K562 (cell line): ENCODE data around the gene SERPINA3. TPM values are rescaled to one million over a fixed set of nuclear protein-coding genes. Genes with fewer than 3 reads are reported as not detected.

Experiments used
- ATAC-seq: fragments of 200-7000 bp; cut with Tn5 transposase; 3 replicates; pipeline ENCODE4 v1.9.1; 2020; ENCODE audit warnings: moderate library complexity
- BruUV-seq: library from RNA; stranded (reverse); fragments of 400-500 nt; replicated peaks from 2 replicates; lab custom pipeline; 2021; lab: Mats Ljungman, UMichigan
- CTCF ChIA-PET: fragments of 300-600 bp; formaldehyde crosslinking; extraction: SDS; loops from one replicate; lab custom pipeline; 2021; ENCODE audit warnings: low intra/inter-chr PET ratio; lab: Yijun Ruan, JAX
- POLR2A ChIA-PET: fragments of 300-600, 350-650 bp; sonication (Branson Sonifier 250); formaldehyde crosslinking; extraction: SDS; loops from one replicate; lab custom pipeline; 2021; ENCODE audit warnings: antibody characterized with exemption, inconsistent platforms; lab: Yijun Ruan, JAX
- DNase-seq, 4 experiments: peaks; one replicate each; pipeline versions ENCODE4 v3.0.0 to v3.0.0-alpha.2; 2011 to 2018; ENCODE audit warnings: low spot score in 3 of 4, mixed read lengths in 3 of 4; ENCODE audit errors: extremely low read depth in 1 of 4
- FAIRE-seq: peaks from 2 replicates; lab custom pipeline; 2011; peaks lifted over from hg19 to GRCh38; lab: Jason Lieb, UNC
- H2AFZ ChIP-seq: 2 replicates; pipeline ENCODE4 v1.6.0; 2011; ENCODE audit warnings: low read depth, low read length, control low read depth, inconsistent platforms
- H3K27ac ChIP-seq: fragments of 200-600 bp; 3 replicates; pipeline ENCODE4 v1.8.0; 2011; ENCODE audit warnings: low read depth, mild to moderate bottlenecking, control low read depth, inconsistent platforms, low read length, moderate library complexity, mixed read lengths; ENCODE audit errors: extremely low read depth
- H3K27me3 ChIP-seq, 2 experiments: fragments of 300-600 bp in 1 of 2; 2 replicates in 1 of 2; 3 replicates in 1 of 2; pipeline versions ENCODE4 v1.6.0 to v1.8.0; 2011; ENCODE audit warnings: inconsistent platforms in 2 of 2, low read length in 2 of 2, mild to moderate bottlenecking in 1 of 2, mixed read lengths in 1 of 2, moderate library complexity in 1 of 2; ENCODE audit not compliant: control insufficient read depth in 2 of 2, insufficient read depth in 2 of 2
- H3K36me3 ChIP-seq: fragments of 300-600 bp; 3 replicates; pipeline ENCODE4 v1.8.0; 2011; ENCODE audit warnings: mild to moderate bottlenecking, low read length, inconsistent platforms; ENCODE audit not compliant: control insufficient read depth, insufficient read depth
- H3K4me1 ChIP-seq, 2 experiments: fragments of 200-600 bp in 1 of 2; replicated peaks in 1 of 2; 2 replicates in 1 of 2; 3 replicates in 1 of 2; pipeline versions ENCODE4 v1.5.1 to v1.8.0; 2011; ENCODE audit warnings: inconsistent platforms in 2 of 2, low read length in 2 of 2, mild to moderate bottlenecking in 1 of 2, mixed read lengths in 1 of 2, moderate library complexity in 1 of 2; ENCODE audit not compliant: control insufficient read depth in 2 of 2, insufficient read depth in 2 of 2
- H3K4me2 ChIP-seq: 2 replicates; pipeline ENCODE4 v1.6.1; 2011; ENCODE audit warnings: low read length, control low read depth, inconsistent platforms, mixed read lengths; ENCODE audit not compliant: insufficient read depth
- H3K4me3 ChIP-seq: fragments of 200-600 bp; sonication (generic), shearing (Covaris generic); 2 replicates; pipeline ENCODE4 v1.5.1; 2016; ENCODE audit warnings: control low read depth, inconsistent platforms
- H3K79me2 ChIP-seq: fragments of 200-600 bp; 3 replicates; pipeline ENCODE4 v1.8.0; 2011; ENCODE audit warnings: low read length, inconsistent platforms; ENCODE audit not compliant: control insufficient read depth, insufficient read depth
- H3K9ac ChIP-seq, 2 experiments: 2 replicates each; pipeline versions ENCODE4 v1.6.0 to v1.6.1; 2011; ENCODE audit warnings: low read depth in 2 of 2, low read length in 2 of 2, control low read depth in 1 of 2, inconsistent platforms in 1 of 2, mild to moderate bottlenecking in 1 of 2, mixed read lengths in 1 of 2; ENCODE audit not compliant: insufficient read depth in 1 of 2
- H3K9me1 ChIP-seq: one replicate; pipeline ENCODE4 v1.6.0; 2011; ENCODE audit warnings: inconsistent platforms, mild to moderate bottlenecking, low read length, moderate library complexity; ENCODE audit not compliant: control insufficient read depth, insufficient read depth
- H3K9me3 ChIP-seq: replicated peaks from 2 replicates; pipeline ENCODE4 v1.5.1; 2011; ENCODE audit warnings: low read depth, low read length, inconsistent platforms; ENCODE audit not compliant: control insufficient read depth, insufficient read depth
- H4K20me1 ChIP-seq: replicated peaks from 2 replicates; pipeline ENCODE4 v1.6.1; 2011; ENCODE audit warnings: low read length, inconsistent platforms, mixed read lengths; ENCODE audit not compliant: control insufficient read depth, insufficient read depth
- ASH1L ChIP-seq: fragments of 450-650 bp; IDR thresholded peaks from 2 replicates; pipeline ENCODE4 v1.6.1; 2018; ENCODE audit warnings: borderline replicate concordance, mild to moderate bottlenecking, low read depth; ENCODE audit not compliant: partially characterized antibody
- ATF7 ChIP-seq: fragments of 450-650 bp; IDR thresholded peaks from 2 replicates; pipeline ENCODE4 v1.7.1; 2014; ENCODE audit warnings: mild to moderate bottlenecking, moderate library complexity
- C11orf30 ChIP-seq: fragments of 450-650 bp; IDR thresholded peaks from 2 replicates; pipeline ENCODE4 v1.6.1; 2016; ENCODE audit warnings: low read depth, mild to moderate bottlenecking
- NFIC ChIP-seq: fragments of 450-650 bp; IDR thresholded peaks from 2 replicates; pipeline ENCODE4 v1.6.1; 2017; ENCODE audit warnings: mild to moderate bottlenecking, inconsistent platforms
- RBM17 ChIP-seq: fragments of 200-400 bp; formaldehyde crosslinking; IDR thresholded peaks from 2 replicates; pipeline ENCODE4 v1.6.1; 2017; ENCODE audit warnings: low read depth, mild to moderate bottlenecking, low read length, borderline replicate concordance
- SIX5 ChIP-seq, 2 experiments: IDR thresholded peaks; 2 replicates each; pipeline ENCODE4 v1.6.1; 2011; ENCODE audit warnings: low read length in 2 of 2, borderline replicate concordance in 1 of 2, low read depth in 1 of 2, mild to moderate bottlenecking in 1 of 2, moderate library complexity in 1 of 2; ENCODE audit not compliant: insufficient read depth in 1 of 2
- ZNF175 ChIP-seq: fragments of 200-800 bp; sonication (Bioruptor generic); IDR thresholded peaks from 2 replicates; pipeline ENCODE4 v1.6.1; 2016; ENCODE audit warnings: low read depth, mild to moderate bottlenecking, missing genetic modification characterization, missing compliant biosample characterization
- ZSCAN32 ChIP-seq: fragments of 450-650 bp; formaldehyde crosslinking; IDR thresholded peaks from 2 replicates; pipeline ENCODE4 v1.4.0; 2020; ENCODE audit warnings: mild to moderate bottlenecking, moderate library complexity
- WGBS: fragments of 100-300 bp; shearing (Covaris generic); methylation state at CpG from one replicate; pipeline ENCODE4 v1.1.6; 2016; ENCODE audit warnings: low coverage, mixed read lengths; ENCODE audit not compliant: insufficient coverage; ENCODE audit errors: missing lambda C conversion rate; 5-methylcytosine and 5-hydroxymethylcytosine counted together
- in situ Hi-C: fragments of 300-500 bp; cut with MboI; formaldehyde crosslinking; loops from 4 replicates; pipeline ENCODE4 v1.15.0; 2018; ENCODE audit warnings: inconsistent platforms, mixed read lengths
- intact Hi-C: fragments of 100-400 bp; cut with micrococcal nuclease; formaldehyde crosslinking; loops from 2 replicates; pipeline ENCODE4 v1.14.2; 2022
- polyA plus RNA-seq, 8 experiments: library from polyadenylated mRNA; depleted of rRNA in 4 of 8; stranded (reverse) in 5 of 8; unstranded in 3 of 8; fragments of >200 nt; fragmentation: Nextera tagmentation in 2 of 8; fragmentation: Illumina TruSeq in 1 of 8; extraction: Ambion mirVana in 2 of 8; extraction: Trizol in 1 of 8; gene quantifications; 2 replicates each; pipeline versions ENCODE4 v1.2.1 to v1.2.3, GENCODE V29; 2011 to 2014; ENCODE audit warnings: inconsistent platforms in 1 of 8, missing spikeins in 1 of 8
- total RNA-seq, 7 experiments: library from RNA; depleted of rRNA in 6 of 7; stranded (reverse); fragments of >200 nt in 6 of 7; fragmentation: Illumina TruSeq in 2 of 7; extraction: Trizol in 2 of 7; gene quantifications; 2 replicates each; pipeline versions ENCODE4 v1.2.1 to v1.2.3, GENCODE V29; 2011 to 2021; ENCODE audit warnings: low replicate concordance in 1 of 7
- TF ChIP-seq, protein P1 (sequence below): fragments of 250-450 bp; sonication (Bioruptor Pico); IDR thresholded peaks from 2 replicates; pipeline ENCODE4 v1.4.0; 2020; ENCODE audit warnings: borderline replicate concordance
- TF ChIP-seq, protein P2 (sequence below), 2 experiments: IDR thresholded peaks; 2 replicates each; pipeline ENCODE4 v1.6.1; 2012; ENCODE audit warnings: improper control_type of control experiment in 2 of 2, low read depth in 2 of 2, low read length in 2 of 2, borderline replicate concordance in 1 of 2
- TF ChIP-seq, protein P3 (sequence below): fragments of 200-800 bp; sonication (Bioruptor generic); IDR thresholded peaks from 2 replicates; pipeline ENCODE4 v1.6.1; 2017; ENCODE audit warnings: missing genetic modification characterization, missing compliant biosample characterization

The SERPINA3 gene
- total and polyA plus RNA-seq, 9 of the 15 experiments (the other 6 are each of a cell fraction or from before 2014, with no cell fraction given): 2.3 TPM; not detected in 8

DNA sequence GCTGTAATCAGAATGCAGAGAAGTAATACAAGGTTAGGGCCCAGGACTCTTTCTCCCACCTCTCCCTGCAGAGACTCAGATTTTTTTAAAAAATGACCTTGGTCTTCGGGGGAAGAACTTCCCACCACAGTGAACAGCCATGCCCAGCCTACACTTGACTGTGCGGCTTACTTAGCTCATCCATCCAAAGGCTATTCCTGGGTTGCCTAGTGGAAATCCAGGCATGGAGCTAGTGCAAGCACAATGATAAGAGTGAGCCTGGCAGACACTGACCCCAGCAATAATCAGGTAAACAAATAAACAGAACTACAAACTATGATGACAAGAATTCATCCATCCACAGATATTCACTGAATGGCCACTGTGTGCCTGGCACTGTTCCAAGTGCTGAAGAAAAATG, 16.3 kb upstream of the SERPINA3 start:
- TF ChIP-seq, protein P1, sequence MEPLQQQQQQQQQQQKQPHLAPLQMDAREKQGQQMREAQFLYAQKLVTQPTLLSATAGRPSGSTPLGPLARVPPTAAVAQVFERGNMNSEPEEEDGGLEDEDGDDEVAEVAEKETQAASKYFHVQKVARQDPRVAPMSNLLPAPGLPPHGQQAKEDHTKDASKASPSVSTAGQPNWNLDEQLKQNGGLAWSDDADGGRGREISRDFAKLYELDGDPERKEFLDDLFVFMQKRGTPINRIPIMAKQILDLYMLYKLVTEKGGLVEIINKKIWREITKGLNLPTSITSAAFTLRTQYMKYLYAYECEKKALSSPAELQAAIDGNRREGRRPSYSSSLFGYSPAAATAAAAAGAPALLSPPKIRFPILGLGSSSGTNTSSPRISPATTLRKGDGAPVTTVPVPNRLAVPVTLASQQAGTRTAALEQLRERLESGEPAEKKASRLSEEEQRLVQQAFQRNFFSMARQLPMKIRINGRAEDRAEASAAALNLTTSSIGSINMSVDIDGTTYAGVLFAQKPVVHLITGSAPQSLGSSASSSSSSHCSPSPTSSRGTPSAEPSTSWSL: no peak
- TF ChIP-seq SIX5 (IDR thresholded peaks at IDR 0.05; ENCODE audit: borderline replicate concordance in 1 of 2, insufficient read depth in 1 of 2, low read depth in 1 of 2, low read length in 2 of 2): no peak
- TF ChIP-seq NFIC: 0 out of 2 replicates have a peak, but pooled peaks have one; percentile 51
- no peak for TF ChIP-seq RBM17
- ChIA-PET CTCF (no interaction called here), POLR2A (no interaction called here)
- no peaks in the 10 kb centered on the region for H3K79me2 ChIP-seq
- H4K20me1 ChIP-seq: no peaks in the 10 kb centered on the region
- FAIRE-seq (no peak), DNase-seq (no peak), ATAC-seq (no peak)
- no peaks in the 10 kb centered on the region for H3K4me1 ChIP-seq
- H3K9ac ChIP-seq: no peak overlapping the region
- intact Hi-C loops: no loop called here
- no peak overlapping the region for H3K4me3 ChIP-seq
- in situ Hi-C loops: no loop called here
- H3K36me3 ChIP-seq: no peaks in the 10 kb centered on the region
- no TSS peak for BruUV-seq
- H3K27me3 ChIP-seq: no peaks in the 10 kb centered on the region
- no peaks in the 10 kb centered on the region for H3K9me3 ChIP-seq
- no peak overlapping the region for H2AFZ ChIP-seq
- H3K4me2 ChIP-seq: no peak overlapping the region
- WGBS: 0% methylated on average over 2 of the region's 2 CpGs
- H3K27ac ChIP-seq: no peak overlapping the region
- H3K9me1 ChIP-seq: no peaks in the 10 kb centered on the region

DNA sequence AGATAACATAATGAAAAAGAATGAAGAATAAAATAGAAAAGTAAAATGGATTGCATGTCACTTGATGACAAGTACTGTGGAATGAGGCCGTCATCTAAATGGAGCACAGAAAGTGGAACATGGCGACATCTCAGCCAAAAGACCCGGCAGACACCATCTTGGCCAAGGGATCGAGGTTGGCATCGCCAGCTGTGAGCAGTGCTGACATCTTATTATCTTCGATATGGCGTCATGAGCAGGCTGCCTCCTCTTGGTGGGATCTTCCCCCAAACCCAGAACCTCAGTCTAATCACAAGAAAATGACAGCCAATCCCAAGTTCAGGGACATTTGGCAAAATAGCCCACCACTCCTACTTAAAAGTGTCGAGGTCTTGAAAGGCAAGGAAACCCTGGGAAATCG, 15.8 kb upstream of the SERPINA3 start:
- Histone ChIP-seq H3K4me1 (no peaks in the 10 kb centered on the region), H3K9ac (no peak overlapping the region), H4K20me1 (no peaks in the 10 kb centered on the region), H3K79me2 (no peaks in the 10 kb centered on the region), H3K27me3 (no peaks in the 10 kb centered on the region), H3K4me2 (no peak overlapping the region), H3K27ac (no peak overlapping the region), H2AFZ (no peak overlapping the region), H3K4me3 (no peak overlapping the region), H3K9me1 (no peaks in the 10 kb centered on the region), H3K36me3 (no peaks in the 10 kb centered on the region), H3K9me3 (no peaks in the 10 kb centered on the region)
- intact Hi-C loops: no loop called here
- DNase-seq (no peak), ATAC-seq (no peak), FAIRE-seq (no peak)
- in situ Hi-C loops: no loop called here
- CTCF ChIA-PET: no interaction called here
- POLR2A ChIA-PET: no interaction called here
- whole genome bisulfite sequencing: 4% methylated on average over 7 of the region's 9 CpGs
- no TSS peak for BruUV-seq
- TF ChIP-seq C11orf30: no peak
- no peak for TF ChIP-seq ZSCAN32 (CRISPR knock-in tag)
- no peak for TF ChIP-seq ZNF175
- TF ChIP-seq, protein P2, sequence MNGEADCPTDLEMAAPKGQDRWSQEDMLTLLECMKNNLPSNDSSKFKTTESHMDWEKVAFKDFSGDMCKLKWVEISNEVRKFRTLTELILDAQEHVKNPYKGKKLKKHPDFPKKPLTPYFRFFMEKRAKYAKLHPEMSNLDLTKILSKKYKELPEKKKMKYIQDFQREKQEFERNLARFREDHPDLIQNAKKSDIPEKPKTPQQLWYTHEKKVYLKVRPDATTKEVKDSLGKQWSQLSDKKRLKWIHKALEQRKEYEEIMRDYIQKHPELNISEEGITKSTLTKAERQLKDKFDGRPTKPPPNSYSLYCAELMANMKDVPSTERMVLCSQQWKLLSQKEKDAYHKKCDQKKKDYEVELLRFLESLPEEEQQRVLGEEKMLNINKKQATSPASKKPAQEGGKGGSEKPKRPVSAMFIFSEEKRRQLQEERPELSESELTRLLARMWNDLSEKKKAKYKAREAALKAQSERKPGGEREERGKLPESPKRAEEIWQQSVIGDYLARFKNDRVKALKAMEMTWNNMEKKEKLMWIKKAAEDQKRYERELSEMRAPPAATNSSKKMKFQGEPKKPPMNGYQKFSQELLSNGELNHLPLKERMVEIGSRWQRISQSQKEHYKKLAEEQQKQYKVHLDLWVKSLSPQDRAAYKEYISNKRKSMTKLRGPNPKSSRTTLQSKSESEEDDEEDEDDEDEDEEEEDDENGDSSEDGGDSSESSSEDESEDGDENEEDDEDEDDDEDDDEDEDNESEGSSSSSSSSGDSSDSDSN (IDR thresholded peaks at IDR 0.05; ENCODE audit: borderline replicate concordance in 1 of 2, low read depth in 2 of 2, low read length in 2 of 2): no peak
- TF ChIP-seq, protein P3, sequence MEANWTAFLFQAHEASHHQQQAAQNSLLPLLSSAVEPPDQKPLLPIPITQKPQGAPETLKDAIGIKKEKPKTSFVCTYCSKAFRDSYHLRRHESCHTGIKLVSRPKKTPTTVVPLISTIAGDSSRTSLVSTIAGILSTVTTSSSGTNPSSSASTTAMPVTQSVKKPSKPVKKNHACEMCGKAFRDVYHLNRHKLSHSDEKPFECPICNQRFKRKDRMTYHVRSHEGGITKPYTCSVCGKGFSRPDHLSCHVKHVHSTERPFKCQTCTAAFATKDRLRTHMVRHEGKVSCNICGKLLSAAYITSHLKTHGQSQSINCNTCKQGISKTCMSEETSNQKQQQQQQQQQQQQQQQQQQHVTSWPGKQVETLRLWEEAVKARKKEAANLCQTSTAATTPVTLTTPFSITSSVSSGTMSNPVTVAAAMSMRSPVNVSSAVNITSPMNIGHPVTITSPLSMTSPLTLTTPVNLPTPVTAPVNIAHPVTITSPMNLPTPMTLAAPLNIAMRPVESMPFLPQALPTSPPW (CRISPR knock-in tag): no peak
- no peak for TF ChIP-seq ATF7
- TF ChIP-seq ASH1L: no peak
